Peyer's patch (tissue), 4 donors: ENCODE measurements around the gene ZDHHC6.

ENCODE experiments used
- CTCF ChIP-seq, 6 experiments: fragments of 450-650 bp in 4 of 6; fragments of 200-600 bp in 2 of 6; sonication (generic) in 1 of 6; IDR thresholded peaks; one replicate each; pipeline ENCODE4 v1.5.1; 2017 to 2019; ENCODE audit warnings: antibody characterized with exemption in 6 of 6, mild to moderate bottlenecking in 3 of 6, moderate library complexity in 1 of 6
- POLR2A ChIP-seq, 2 donors: fragments of 450-650 bp; IDR thresholded peaks; one replicate each; pipeline ENCODE4 v1.5.1; 2017; ENCODE audit warnings: antibody characterized with exemption in 2 of 2, mild to moderate bottlenecking in 2 of 2, moderate library complexity in 2 of 2

- TF ChIP-seq CTCF (IDR thresholded peaks at IDR 0.05), result no peak
- TF ChIP-seq POLR2A (IDR thresholded peaks at IDR 0.05), result no peak
These were observed 20.1 kb upstream of the ZDHHC6 start for GRCh38 chr10:112466802-112467201.
